HG02981 (cell line): ENCODE measurements around the gene B4GALT5.
A peak's percentile ranks its signal among the peaks of the same experiment; 100 is the strongest.
"Not testable (repeated sequence)": the region's sequence is repeated elsewhere in the genome, so short reads cannot be mapped to it uniquely, and the experiment has no call there.

Source experiments
- ATAC-seq: cut with Tn5 transposase; IDR thresholded peaks from one replicate; pipeline ENCODE4 v1.9.1; 2021; ENCODE audit warnings: mild to moderate bottlenecking, moderate library complexity; ENCODE audit not compliant: unreplicated experiment

B4GALT5 gene

DNA sequence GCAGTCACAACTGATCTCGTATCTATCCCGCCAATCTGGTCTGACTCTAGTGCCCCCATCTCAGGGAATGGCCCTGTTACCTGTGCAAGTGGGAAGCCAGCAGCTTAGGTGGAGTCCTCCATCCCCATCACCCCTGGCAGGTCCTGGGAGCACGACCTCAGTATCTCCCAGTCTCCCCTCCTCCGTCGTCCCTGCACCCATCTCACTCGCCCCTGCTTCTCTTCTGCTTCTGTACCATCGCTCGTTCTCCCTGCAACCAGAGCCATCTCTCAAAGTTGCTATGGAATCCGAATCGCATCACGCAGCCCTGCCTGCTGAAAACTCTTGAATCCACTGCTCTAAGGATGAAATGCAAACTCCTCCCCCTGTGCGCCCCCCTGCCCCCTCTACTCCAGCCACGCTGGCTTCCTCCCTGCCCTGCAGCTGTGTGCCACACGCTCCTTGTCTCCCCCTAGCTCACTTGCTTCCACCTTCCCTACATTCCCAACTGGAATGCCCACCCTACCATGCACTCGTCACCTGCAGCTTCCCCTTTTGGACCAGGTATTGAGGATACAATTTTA, 81.7 kb downstream of the B4GALT5 start:
- no peak for ATAC-seq

GRCh38 chr20:49631061-49631716, 82.5 kb downstream of the B4GALT5 start:
- ATAC-seq, result no peak

- peak; percentile 55 for ATAC-seq
Measured at GRCh38 chr20:49630396-49630951, 83.2 kb downstream of the B4GALT5 start.

GRCh38 chr20:49629606-49630005, 84.1 kb downstream of the B4GALT5 start:
- no peak for ATAC-seq

DNA sequence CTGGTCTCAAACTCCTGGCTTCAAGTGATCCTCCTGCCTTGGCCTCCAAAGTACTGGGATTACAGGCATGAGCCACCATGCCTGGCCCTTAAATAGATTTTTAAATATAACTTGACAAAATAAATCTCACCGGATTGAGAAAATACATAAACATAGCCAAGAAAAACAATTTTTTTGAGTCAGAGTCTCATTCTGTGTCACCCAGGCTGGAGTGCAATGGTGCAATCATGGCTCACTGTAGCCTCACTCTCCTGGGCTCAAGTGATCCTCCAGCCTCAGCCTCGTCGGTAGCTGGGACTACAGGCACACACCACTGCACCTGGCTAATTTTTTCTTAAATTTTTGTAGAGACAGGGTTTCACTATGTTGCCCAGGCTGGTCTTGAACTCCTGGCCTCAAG, 85.4 kb downstream of the B4GALT5 start:
- ATAC-seq, result not testable (repeated sequence)

GRCh38 chr20:49627329-49627761, 86.3 kb downstream of the B4GALT5 start:
- ATAC-seq, result no peak

GRCh38 chr20:49624988-49625387, 88.7 kb downstream of the B4GALT5 start:
- not testable (repeated sequence) for ATAC-seq

DNA sequence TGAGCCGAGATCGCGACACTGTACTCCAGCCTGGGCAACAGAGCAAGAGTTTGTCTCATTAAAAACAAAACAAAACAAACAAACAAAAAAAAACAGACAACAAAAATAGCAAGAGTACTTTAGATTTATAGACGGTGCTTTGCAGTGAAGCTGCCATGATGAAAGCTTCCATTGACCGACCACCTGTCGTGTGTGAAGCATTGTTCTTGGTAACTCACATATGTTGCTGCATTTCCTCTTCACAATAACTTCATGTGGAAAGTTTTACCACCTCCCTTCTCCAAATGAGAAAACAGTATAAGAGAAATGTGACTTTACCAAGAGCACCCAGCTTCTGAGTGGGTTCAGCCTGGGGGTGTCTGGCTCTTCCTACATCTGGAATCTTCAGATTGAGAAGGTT, 89.4 kb downstream of the B4GALT5 start:
- ATAC-seq, result no peak

- no peak for ATAC-seq
Measured at GRCh38 chr20:49622243-49622642, 91.4 kb downstream of the B4GALT5 start.

- ATAC-seq, result peak; percentile 89
Measured at GRCh38 chr20:49620364-49621240, 93.1 kb downstream of the B4GALT5 start.

DNA sequence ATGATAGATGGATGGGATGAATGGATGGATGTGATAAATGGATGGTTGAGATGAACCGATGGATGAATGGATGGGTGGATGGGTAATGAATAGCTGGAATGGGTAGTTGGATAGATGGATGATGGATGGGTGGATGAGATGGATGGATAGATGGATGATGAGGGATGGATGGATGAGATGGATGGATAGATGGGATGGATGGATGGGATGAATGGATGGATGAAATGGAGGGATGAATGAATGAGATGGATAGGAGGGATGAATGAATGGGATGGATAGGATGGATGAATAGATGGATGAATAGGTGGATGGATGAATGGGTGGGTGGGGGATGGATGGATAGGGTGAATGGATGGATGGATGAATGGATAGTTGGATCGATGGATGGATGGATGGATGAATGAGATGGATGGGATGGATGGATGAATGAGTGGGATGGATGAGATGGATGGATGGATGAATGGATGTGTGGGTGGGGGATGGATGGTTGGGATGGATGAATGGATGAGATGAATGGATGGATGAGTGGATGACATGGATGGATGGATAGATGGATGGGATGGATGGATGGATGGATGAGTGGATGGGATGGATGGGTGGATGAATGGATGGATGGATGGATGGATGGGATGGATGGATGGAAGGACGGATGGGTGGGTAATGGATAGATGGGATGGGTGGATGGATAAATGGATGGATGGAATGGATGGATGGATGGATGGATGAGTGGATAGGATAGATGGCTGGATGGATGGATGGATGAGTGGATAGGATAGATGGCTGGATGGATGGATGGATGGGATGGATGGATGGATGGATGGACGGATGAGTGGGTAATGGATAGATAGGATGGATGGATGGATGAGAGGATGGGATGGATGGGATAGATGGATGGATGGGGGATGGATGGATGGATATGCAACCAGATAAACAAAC, 94.3 kb downstream of the B4GALT5 start:
- ATAC-seq, result no peak

- no peak for ATAC-seq
Measured at GRCh38 chr20:49618289-49618688, 95.4 kb downstream of the B4GALT5 start.

DNA sequence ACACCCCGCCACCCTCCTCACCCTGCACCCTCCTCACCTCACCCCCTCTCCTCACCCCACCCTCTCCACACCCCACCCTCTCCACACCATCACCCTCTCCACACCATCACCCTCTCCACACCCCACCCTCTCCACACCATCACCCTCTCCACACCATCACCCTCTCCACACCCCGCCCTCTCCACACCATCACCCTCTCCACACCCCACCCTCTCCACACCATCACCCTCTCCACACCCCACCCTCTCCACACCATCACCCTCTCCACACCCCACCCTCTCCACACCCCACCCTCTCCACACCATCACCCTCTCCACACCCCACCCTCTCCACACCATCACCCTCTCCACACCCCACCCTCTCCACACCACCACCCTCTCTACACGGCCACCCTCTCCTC, 96.3 kb downstream of the B4GALT5 start:
- not testable (repeated sequence) for ATAC-seq

- no peak for ATAC-seq
Measured at GRCh38 chr20:49616154-49617007, 97.3 kb downstream of the B4GALT5 start.

- no peak for ATAC-seq
Measured at GRCh38 chr20:49615401-49616153, 98.1 kb downstream of the B4GALT5 start.

GRCh38 chr20:49615051-49615400, 98.7 kb downstream of the B4GALT5 start:
- not testable (repeated sequence) for ATAC-seq

DNA sequence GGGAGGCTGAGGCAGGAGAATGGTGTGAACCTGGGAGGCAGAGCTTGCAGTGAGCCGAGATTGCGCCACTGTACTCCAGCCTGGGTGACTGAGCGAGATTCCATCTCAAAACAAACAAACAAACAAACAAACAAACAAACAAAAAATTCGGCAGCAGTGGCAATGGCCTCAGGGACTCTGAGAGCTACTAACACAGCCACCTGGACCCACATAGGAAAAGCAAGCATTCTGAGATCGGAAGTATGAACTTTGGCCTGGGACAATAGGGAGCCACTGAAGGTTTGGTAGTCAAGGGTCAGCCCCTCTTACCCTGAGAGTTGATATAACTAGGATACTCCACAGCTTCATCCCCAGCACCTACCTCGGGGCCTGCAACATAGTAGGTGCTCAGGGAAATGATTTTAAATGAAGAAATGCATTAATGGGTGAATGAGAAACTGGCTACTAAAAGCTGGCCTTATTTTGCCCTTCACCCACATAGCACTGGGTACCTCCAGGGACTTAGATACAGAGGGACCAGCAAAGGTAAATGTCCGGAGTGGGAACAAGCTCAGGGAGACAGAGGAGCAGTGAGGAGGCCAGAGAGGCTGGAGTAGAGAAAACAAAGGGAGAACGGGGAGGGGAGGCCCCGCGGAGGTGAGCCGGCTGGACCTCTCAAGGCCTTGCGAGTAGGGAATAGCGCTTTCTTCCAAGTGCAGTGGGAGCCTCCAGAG, 99.2 kb downstream of the B4GALT5 start:
- ATAC-seq, result no peak

DNA sequence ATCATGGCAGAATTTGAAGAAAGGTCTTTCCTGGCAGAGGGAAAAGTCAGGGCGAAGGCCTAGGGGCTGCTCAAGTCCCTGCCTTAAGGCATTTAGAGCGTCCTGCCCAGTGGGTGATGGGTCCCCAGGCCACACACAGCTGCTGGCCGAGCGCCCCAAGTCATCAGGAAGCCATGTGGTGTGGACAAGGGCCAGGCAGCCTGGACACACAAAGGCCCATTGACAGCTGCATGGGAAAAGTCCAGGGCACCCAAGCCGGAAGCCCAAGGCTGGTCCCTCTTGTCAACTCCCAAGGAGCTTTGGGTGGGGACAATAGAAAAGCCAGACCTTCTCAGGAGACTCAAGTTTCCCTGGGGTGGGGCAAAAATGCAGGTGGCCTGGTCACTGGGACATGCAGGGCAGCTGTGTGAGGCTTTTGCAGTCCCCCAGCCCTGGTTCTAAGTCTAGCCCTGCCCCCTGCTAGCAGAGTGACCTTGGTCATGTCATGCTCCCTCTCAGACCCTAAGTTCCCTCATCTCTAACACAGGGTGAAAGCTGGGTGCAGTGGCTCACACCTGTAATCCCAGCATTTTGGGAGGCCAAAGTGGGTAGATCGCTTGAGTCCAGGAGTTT, 101.4 kb downstream of the B4GALT5 start:
- no peak for ATAC-seq
